ENCODE results near the gene SLC1A1.

DNA sequence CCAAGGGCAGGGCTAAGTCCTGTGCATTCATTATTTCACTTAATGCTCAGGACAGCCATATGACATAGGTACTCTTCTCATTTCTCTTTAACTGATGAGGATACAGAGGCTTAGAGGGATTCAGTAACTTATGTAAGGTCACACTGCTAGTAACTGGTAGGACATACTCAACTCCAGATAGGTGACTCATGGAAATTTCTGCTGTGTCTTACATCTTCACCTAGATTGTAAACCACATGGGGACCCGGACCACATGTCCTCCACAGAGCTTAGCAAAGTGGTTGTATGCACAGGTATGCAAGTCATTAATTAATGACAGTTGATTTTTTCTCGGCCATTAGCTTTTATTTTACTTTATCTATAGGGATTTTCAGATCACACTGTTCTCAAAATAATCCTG lies 29.3 kb downstream of the SLC1A1 start:
- TF ChIP-seq, protein P1, sequence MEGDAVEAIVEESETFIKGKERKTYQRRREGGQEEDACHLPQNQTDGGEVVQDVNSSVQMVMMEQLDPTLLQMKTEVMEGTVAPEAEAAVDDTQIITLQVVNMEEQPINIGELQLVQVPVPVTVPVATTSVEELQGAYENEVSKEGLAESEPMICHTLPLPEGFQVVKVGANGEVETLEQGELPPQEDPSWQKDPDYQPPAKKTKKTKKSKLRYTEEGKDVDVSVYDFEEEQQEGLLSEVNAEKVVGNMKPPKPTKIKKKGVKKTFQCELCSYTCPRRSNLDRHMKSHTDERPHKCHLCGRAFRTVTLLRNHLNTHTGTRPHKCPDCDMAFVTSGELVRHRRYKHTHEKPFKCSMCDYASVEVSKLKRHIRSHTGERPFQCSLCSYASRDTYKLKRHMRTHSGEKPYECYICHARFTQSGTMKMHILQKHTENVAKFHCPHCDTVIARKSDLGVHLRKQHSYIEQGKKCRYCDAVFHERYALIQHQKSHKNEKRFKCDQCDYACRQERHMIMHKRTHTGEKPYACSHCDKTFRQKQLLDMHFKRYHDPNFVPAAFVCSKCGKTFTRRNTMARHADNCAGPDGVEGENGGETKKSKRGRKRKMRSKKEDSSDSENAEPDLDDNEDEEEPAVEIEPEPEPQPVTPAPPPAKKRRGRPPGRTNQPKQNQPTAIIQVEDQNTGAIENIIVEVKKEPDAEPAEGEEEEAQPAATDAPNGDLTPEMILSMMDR (IDR thresholded peaks at IDR 0.05): no peak
- no peak for TF ChIP-seq POLR2A (IDR thresholded peaks at IDR 0.05)
- TF ChIP-seq POLR2AphosphoS5 (IDR thresholded peaks at IDR 0.05): no peak

All from gastroesophageal sphincter (tissue), 3 donors.